GM18526 (cell line): ENCODE measurements around the gene UBXN10.

ENCODE experiments used
- POLR2A ChIP-seq: IDR thresholded peaks from 3 replicates; pipeline ENCODE4 v1.6.1; 2011; ENCODE audit not compliant: insufficient read length; ENCODE audit errors: extremely low read depth

UBXN10 gene

GRCh38 chr1:20207546-20207945 is 21.6 kb downstream of the UBXN10 start:
- no peak for TF ChIP-seq POLR2A

- TF ChIP-seq POLR2A: no peak
These were observed 23.6 kb downstream of the UBXN10 start for GRCh38 chr1:20209471-20209870.

GRCh38 chr1:20210736-20211460 is 25.0 kb downstream of the UBXN10 start:
- TF ChIP-seq POLR2A: no peak

- no peak for TF ChIP-seq POLR2A
These were observed 25.6 kb downstream of the UBXN10 start for GRCh38 chr1:20211511-20211931.

- no peak for TF ChIP-seq POLR2A
These were observed 26.3 kb downstream of the UBXN10 start for GRCh38 chr1:20212085-20212684.

GRCh38 chr1:20212685-20213331 is 26.9 kb downstream of the UBXN10 start:
- TF ChIP-seq POLR2A: no peak

GRCh38 chr1:20215716-20216115 is 29.8 kb downstream of the UBXN10 start:
- no peak for TF ChIP-seq POLR2A

GRCh38 chr1:20216574-20216973 is 30.7 kb downstream of the UBXN10 start:
- no peak for TF ChIP-seq POLR2A

GRCh38 chr1:20220036-20220435 is 34.1 kb downstream of the UBXN10 start:
- TF ChIP-seq POLR2A: no peak

GRCh38 chr1:20223106-20223505 is 37.2 kb downstream of the UBXN10 start:
- TF ChIP-seq POLR2A: no peak

GRCh38 chr1:20223551-20224419 is 37.9 kb downstream of the UBXN10 start:
- TF ChIP-seq POLR2A: no peak

- TF ChIP-seq POLR2A: no peak
These were observed 38.6 kb downstream of the UBXN10 start for GRCh38 chr1:20224546-20224945.

- TF ChIP-seq POLR2A: no peak
These were observed 41.8 kb downstream of the UBXN10 start for GRCh38 chr1:20227704-20228103.

- TF ChIP-seq POLR2A: no peak
These were observed 42.5 kb downstream of the UBXN10 start for GRCh38 chr1:20228314-20228825.

GRCh38 chr1:20229171-20229570 is 43.3 kb downstream of the UBXN10 start:
- TF ChIP-seq POLR2A: no peak
